A673 (cell line): ENCODE data around the gene KANSL2. TPM values are rescaled to one million over a fixed set of nuclear protein-coding genes. Genes with fewer than 3 reads are reported as not detected.

Source experiments
- BruUV-seq: library from RNA; stranded (reverse); fragments of 400-500 nt; replicated peaks from 2 replicates; lab custom pipeline; 2021; lab: Mats Ljungman, UMichigan
- CTCF ChIA-PET: fragments of 300-600 bp; sonication (Branson Sonifier 250); formaldehyde crosslinking; loops from one replicate; lab custom pipeline; 2022; ENCODE audit warnings: antibody characterized with exemption; lab: Charles Lee
- POLR2A ChIA-PET: fragments of 300-600 bp; sonication (Branson Sonifier 250); formaldehyde crosslinking; loops from one replicate; lab custom pipeline; 2022; ENCODE audit warnings: antibody characterized with exemption; ENCODE audit not compliant: low non-redundant PET; lab: Charles Lee
- DNase-seq: peaks from one replicate; pipeline ENCODE4 v3.0.0-alpha.2; 2015; ENCODE audit warnings: low spot score
- H3K27ac ChIP-seq: fragments of 200-600 bp; sonication (generic); 2 replicates; pipeline ENCODE4 v1.5.1; 2016; ENCODE audit warnings: mixed run types, low read depth, mild to moderate bottlenecking, mixed read lengths, antibody characterized with exemption, low read length; ENCODE audit not compliant: poor library complexity, severe bottlenecking
- H3K27me3 ChIP-seq: fragments of 200-600 bp; sonication (generic); replicated peaks from 2 replicates; pipeline ENCODE4 v1.6.1; 2017; ENCODE audit warnings: mixed run types, low read depth, mild to moderate bottlenecking, mixed read lengths, antibody characterized with exemption, low read length; ENCODE audit not compliant: insufficient read depth, poor library complexity
- H3K36me3 ChIP-seq: fragments of 200-600 bp; sonication (generic); 2 replicates; pipeline ENCODE4 v1.6.1; 2016; ENCODE audit warnings: mixed run types, mild to moderate bottlenecking, mixed read lengths, antibody characterized with exemption, low read length; ENCODE audit not compliant: insufficient read depth, poor library complexity, severe bottlenecking
- H3K4me1 ChIP-seq: fragments of 200-600 bp; sonication (generic); 2 replicates; pipeline ENCODE4 v1.6.1; 2017; ENCODE audit warnings: mixed run types, mild to moderate bottlenecking, mixed read lengths, antibody characterized with exemption, low read length; ENCODE audit not compliant: insufficient read depth, poor library complexity, severe bottlenecking
- H3K4me3 ChIP-seq: fragments of 200-600 bp; sonication (generic); 2 replicates; pipeline ENCODE4 v1.5.1; 2016; ENCODE audit warnings: low read depth, mixed run types, mild to moderate bottlenecking, mixed read lengths, low read length; ENCODE audit not compliant: poor library complexity, severe bottlenecking
- H3K9me3 ChIP-seq: fragments of 200-600 bp; sonication (generic); 2 replicates; pipeline ENCODE4 v1.6.1; 2016; ENCODE audit warnings: mixed run types, low read depth, mild to moderate bottlenecking, mixed read lengths, antibody characterized with exemption, low read length; ENCODE audit not compliant: poor library complexity, severe bottlenecking
- CTCF ChIP-seq: fragments of 300-800, 200-600 bp; sonication (generic); conservative IDR thresholded peaks from 2 replicates; pipeline ENCODE4 v1.5.1; 2017; ENCODE audit warnings: low read depth, mild to moderate bottlenecking, antibody characterized with exemption, low read length, moderate library complexity, mixed read lengths
- EZH2 ChIP-seq: fragments of 200-600 bp; sonication (generic); IDR thresholded peaks from 2 replicates; pipeline ENCODE4 v1.6.1; 2017; ENCODE audit warnings: borderline replicate concordance, low read depth, mild to moderate bottlenecking, mixed read lengths, antibody characterized with exemption, low read length; ENCODE audit not compliant: poor library complexity, severe bottlenecking
- intact Hi-C: fragments of 100-400 bp; cut with micrococcal nuclease; formaldehyde crosslinking; loops from one replicate; pipeline ENCODE4 v1.10.0; 2022; ENCODE audit not compliant: unreplicated experiment
- total RNA-seq: library from RNA; stranded (reverse); gene quantifications from 2 replicates; pipeline ENCODE4 v1.2.3, GENCODE V29; 2021

Gene KANSL2
- total RNA-seq, 1 experiment from 2014 or later: 51.4 TPM

- DNase-seq: no peak
- intact Hi-C loops: no loop called here
- Histone ChIP-seq H3K27ac (no peak overlapping the region), H3K27me3 (no peaks in the 10 kb centered on the region), H3K9me3 (no peaks in the 10 kb centered on the region), H3K4me1 (no peaks in the 10 kb centered on the region), H3K4me3 (no peak overlapping the region), H3K36me3 (peaks cover 79% of the 10 kb centered on the region)
- ChIA-PET POLR2A (no interaction called here), CTCF (no interaction called here)
- no TSS peak for BruUV-seq
- TF ChIP-seq EZH2: no peak
- no peak for TF ChIP-seq CTCF
Observed at GRCh38 chr12:48694038-48694437, 12.0 kb upstream of the KANSL2 start.

GRCh38 chr12:48693572-48693971 lies 11.5 kb upstream of the KANSL2 start:
- no peaks in the 10 kb centered on the region for H3K27me3 ChIP-seq
- BruUV-seq: no TSS peak
- intact Hi-C loops: no loop called here
- peaks cover 79% of the 10 kb centered on the region for H3K36me3 ChIP-seq
- DNase-seq: no peak
- no peak overlapping the region for H3K4me3 ChIP-seq
- H3K9me3 ChIP-seq: no peaks in the 10 kb centered on the region
- ChIA-PET POLR2A (no interaction called here), CTCF (no interaction called here)
- H3K27ac ChIP-seq: no peak overlapping the region
- no peaks in the 10 kb centered on the region for H3K4me1 ChIP-seq
- TF ChIP-seq CTCF (no peak), EZH2 (no peak)

GRCh38 chr12:48691826-48692487 lies 9.9 kb upstream of the KANSL2 start:
- no peak overlapping the region for H3K4me3 ChIP-seq
- no peak overlapping the region for H3K27ac ChIP-seq
- no TSS peak for BruUV-seq
- H3K27me3 ChIP-seq: no peaks in the 10 kb centered on the region
- CTCF ChIA-PET: no interaction called here
- POLR2A ChIA-PET: no interaction called here
- intact Hi-C loops: no loop called here
- no peak for DNase-seq
- TF ChIP-seq EZH2: no peak
- no peak for TF ChIP-seq CTCF
- H3K36me3 ChIP-seq: peaks cover 73% of the 10 kb centered on the region
- no peaks in the 10 kb centered on the region for H3K4me1 ChIP-seq
- H3K9me3 ChIP-seq: no peaks in the 10 kb centered on the region
